Neural crest cell (in vitro differentiated cells): ENCODE measurements around the gene CHIC1. TPM values are rescaled to one million over a fixed set of nuclear protein-coding genes. Genes with fewer than 3 reads are reported as not detected.
"Not testable (repeated sequence)": the region's sequence is repeated elsewhere in the genome, so short reads cannot be mapped to it uniquely, and the experiment has no call there.

ENCODE experiments used
- DNase-seq: peaks from one replicate; pipeline ENCODE4 v3.0.0; 2021; ENCODE audit warnings: low read depth, mixed read lengths, low spot score
- H3K27ac Mint-ChIP-seq: one replicate; pipeline ENCODE4 v1.8.0; 2021; ENCODE audit warnings: mild to moderate bottlenecking, mixed read lengths; ENCODE audit not compliant: unreplicated experiment
- H3K27me3 Mint-ChIP-seq: 2 replicates; pipeline ENCODE4 v1.8.0; 2021; ENCODE audit warnings: low read depth, mild to moderate bottlenecking, mixed read lengths
- H3K36me3 Mint-ChIP-seq: 2 replicates; pipeline ENCODE4 v1.8.0; 2021; ENCODE audit warnings: low read depth, mild to moderate bottlenecking, mixed read lengths
- H3K4me1 Mint-ChIP-seq: 2 replicates; pipeline ENCODE4 v1.8.0; 2021; ENCODE audit warnings: mixed read lengths
- H3K4me3 Mint-ChIP-seq: one replicate; pipeline ENCODE4 v1.8.0; 2021; ENCODE audit warnings: mild to moderate bottlenecking, mixed read lengths
- H3K9me3 Mint-ChIP-seq: 2 replicates; pipeline ENCODE4 v1.8.0; 2021; ENCODE audit warnings: mixed read lengths
- CTCF ChIP-seq: fragments of 200-600 bp; sonication (generic); conservative IDR thresholded peaks from 2 replicates; pipeline ENCODE4 v1.5.0; 2021; ENCODE audit warnings: antibody characterized with exemption, mild to moderate bottlenecking
- total RNA-seq: library from RNA; stranded (reverse); gene quantifications from 2 replicates; pipeline ENCODE4 v1.2.1, GENCODE V29; 2021

The CHIC1 gene
- total RNA-seq, 1 donor from 2014 or later, result 8.5 TPM

DNA sequence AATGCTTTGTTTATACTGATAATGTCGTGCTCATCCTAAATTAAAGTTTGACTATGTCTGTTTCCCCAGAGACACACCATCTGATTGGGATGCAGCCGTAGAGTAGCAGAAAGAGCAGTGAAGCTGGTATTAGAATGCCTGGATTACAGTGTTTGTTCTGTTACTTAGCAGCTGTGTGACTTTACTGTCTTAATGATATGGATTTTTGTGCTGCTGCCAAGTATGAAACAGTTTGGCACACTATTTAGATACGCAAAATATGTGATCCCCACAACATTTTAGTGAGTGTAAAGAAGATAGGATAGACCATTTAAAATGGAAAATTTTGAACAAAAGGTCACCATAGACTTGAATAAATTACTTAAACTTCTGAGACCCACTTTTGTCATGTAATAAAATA is 1.2 kb upstream of the CHIC1 start:
- H3K27ac Mint-ChIP-seq, result no peak overlapping the region
- no peak for TF ChIP-seq CTCF
- no peaks in the 10 kb centered on the region for H3K27me3 Mint-ChIP-seq
- DNase-seq, result no peak
- H3K4me3 Mint-ChIP-seq, result no peak overlapping the region
- no peaks in the 10 kb centered on the region for H3K9me3 Mint-ChIP-seq
- H3K36me3 Mint-ChIP-seq, result no peaks in the 10 kb centered on the region
- H3K4me1 Mint-ChIP-seq, result peaks cover 7% of the 10 kb centered on the region

DNA sequence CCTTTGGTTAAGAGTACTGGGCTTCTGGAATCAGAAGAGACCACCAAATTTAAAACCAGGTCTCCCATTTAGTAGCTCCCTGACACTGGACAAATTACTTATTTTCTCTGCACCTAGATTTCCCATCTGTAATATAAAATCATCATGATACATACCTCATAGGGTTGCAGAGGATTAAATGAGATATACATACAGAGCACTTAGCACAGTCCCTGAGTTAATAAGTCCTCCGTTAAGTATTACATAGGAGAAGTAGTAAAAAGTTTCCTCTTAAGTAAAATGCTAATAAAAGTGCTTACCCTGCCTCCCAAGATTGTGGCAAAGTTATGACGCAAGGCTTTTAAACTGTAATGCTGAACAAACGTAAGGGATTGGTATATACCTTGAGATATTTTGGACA is 539 bp upstream of the CHIC1 start:
- H3K9me3 Mint-ChIP-seq, result no peaks in the 10 kb centered on the region
- peak overlapping the region; percentile 93 for H3K4me3 Mint-ChIP-seq
- DNase-seq, result no peak
- TF ChIP-seq CTCF, result no peak
- H3K36me3 Mint-ChIP-seq, result no peaks in the 10 kb centered on the region
- H3K27ac Mint-ChIP-seq, result peak overlapping the region; percentile 45
- peaks cover 7% of the 10 kb centered on the region for H3K4me1 Mint-ChIP-seq
- H3K27me3 Mint-ChIP-seq, result no peaks in the 10 kb centered on the region

GRCh38 chrX:73563738-73564068 is 706 bp downstream of the CHIC1 start:
- Mint-ChIP-seq H3K27ac (peak overlapping the region; percentile 99), H3K9me3 (no peaks in the 10 kb centered on the region), H3K4me1 (peaks cover 7% of the 10 kb centered on the region), H3K27me3 (no peaks in the 10 kb centered on the region), H3K36me3 (no peaks in the 10 kb centered on the region), H3K4me3 (peak overlapping the region; percentile 93)
- DNase-seq, result no peak
- no peak for TF ChIP-seq CTCF

DNA sequence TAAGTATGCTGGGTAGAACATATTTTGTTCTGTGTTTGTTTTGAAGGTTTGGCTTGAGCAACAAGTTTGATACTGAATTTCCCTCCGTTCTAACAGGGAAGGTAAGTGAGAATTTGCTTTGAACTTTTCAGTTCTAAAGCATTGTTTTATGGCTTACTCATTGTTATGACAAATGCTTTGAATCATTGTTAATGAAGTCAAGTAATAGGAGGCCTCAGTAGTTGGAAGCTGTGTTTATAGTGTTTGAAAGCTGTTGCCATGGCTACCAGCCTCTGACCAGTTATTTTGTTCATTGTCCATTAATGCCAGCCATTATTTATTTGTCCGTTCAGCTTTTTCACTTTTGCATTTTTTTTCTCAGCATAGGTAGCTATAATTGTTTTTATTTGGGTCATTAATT is 14.4 kb downstream of the CHIC1 start:
- Mint-ChIP-seq H3K4me1 (peaks cover 37% of the 10 kb centered on the region), H3K9me3 (peaks cover 9% of the 10 kb centered on the region), H3K27ac (peak overlapping the region; percentile 82), H3K4me3 (no peak overlapping the region), H3K27me3 (no peaks in the 10 kb centered on the region), H3K36me3 (peaks cover 22% of the 10 kb centered on the region)
- no peak for DNase-seq
- TF ChIP-seq CTCF, result no peak

DNA sequence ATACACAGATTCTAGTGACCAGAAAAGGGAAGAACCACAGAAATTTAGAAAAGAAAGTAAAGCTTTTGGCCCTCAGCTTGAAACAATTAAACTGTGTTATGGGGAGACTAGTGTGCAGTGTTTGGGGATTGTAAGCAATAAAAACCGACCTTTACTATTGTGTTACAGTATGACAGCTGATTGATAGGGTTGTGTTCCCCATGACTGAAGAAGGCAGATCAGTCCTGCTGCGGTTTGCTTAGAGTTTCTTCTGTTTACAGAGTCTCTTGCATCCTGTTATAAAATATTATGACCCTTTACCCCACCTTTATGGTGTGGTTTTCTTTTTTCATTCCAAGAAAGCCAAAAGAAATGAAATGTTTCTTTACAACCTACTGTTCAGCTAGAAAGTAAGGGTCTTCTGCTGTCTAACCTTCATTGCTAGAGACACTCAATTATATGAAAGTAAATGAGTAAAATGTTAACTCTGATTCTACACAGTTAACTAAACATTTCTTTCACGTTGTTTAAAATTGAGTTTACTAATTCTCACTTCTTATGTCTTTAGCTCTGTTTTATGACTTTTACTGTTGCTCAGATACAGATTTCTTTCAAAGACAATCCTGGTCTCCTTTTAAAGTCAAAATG is 18.1 kb downstream of the CHIC1 start:
- Mint-ChIP-seq H3K27me3 (no peaks in the 10 kb centered on the region), H3K4me3 (no peak overlapping the region), H3K36me3 (no peaks in the 10 kb centered on the region), H3K4me1 (peaks cover 43% of the 10 kb centered on the region), H3K27ac (no peak overlapping the region), H3K9me3 (no peaks in the 10 kb centered on the region)
- DNase-seq, result no peak
- no peak for TF ChIP-seq CTCF

DNA sequence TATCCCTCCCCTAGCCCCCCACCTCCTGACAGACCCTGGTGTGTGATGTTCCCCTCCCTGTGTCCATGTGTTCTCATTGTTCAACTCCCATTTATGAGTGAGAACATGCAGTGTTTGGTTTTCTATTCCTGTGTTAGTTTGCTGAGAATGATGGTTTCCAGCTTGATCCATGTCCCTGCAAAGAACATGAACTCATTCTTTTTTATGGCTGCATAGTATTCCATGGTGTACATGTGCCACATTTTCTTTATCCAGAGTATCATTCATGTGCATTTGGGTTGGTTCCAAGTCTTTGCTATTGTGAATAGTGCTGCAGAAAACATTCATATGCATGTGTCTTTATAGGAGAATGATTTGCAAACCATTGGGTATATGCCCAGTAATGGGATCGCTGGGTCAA is 34.8 kb downstream of the CHIC1 start:
- not testable (repeated sequence) for H3K27ac Mint-ChIP-seq, H3K4me3 Mint-ChIP-seq, DNase-seq, H3K27me3 Mint-ChIP-seq, H3K4me1 Mint-ChIP-seq
- H3K9me3 Mint-ChIP-seq, result peaks cover 12% of the 10 kb centered on the region
- H3K36me3 Mint-ChIP-seq, result peaks cover 44% of the 10 kb centered on the region
